ENCODE data around the gene PDLIM4. TPM values are rescaled to one million over a fixed set of nuclear protein-coding genes. Genes with fewer than 3 reads are reported as not detected.

PDLIM4 gene
- total RNA-seq, 6 experiments from 2014 or later = 2.5 to 26.4 (median 23.7) TPM

GRCh38 chr5:132233081-132233480 lies 24.4 kb upstream of the PDLIM4 start:
- peaks cover 4% of the 10 kb centered on the region for H3K27me3 Mint-ChIP-seq (ENCODE audit: insufficient read depth)
- peaks cover 11% of the 10 kb centered on the region; the same call in 1 of the 2 replicates for H3K4me1 Mint-ChIP-seq (ENCODE audit: low read depth)
- no peak for TF ChIP-seq CTCF (IDR thresholded peaks at IDR 0.05)
- H3K27ac Mint-ChIP-seq = no peak overlapping the region
- no peaks in the 10 kb centered on the region for H3K9me3 Mint-ChIP-seq
- no peaks in the 10 kb centered on the region for H3K36me3 Mint-ChIP-seq (ENCODE audit: low read depth)
- no peak overlapping the region for H3K4me3 Mint-ChIP-seq
- DNase-seq = no peak

GRCh38 chr5:132233811-132234683 lies 23.4 kb upstream of the PDLIM4 start:
- no peak for DNase-seq
- no peak for TF ChIP-seq CTCF (IDR thresholded peaks at IDR 0.05)
- Mint-ChIP-seq H3K4me3 (no peak overlapping the region), H3K9me3 (no peaks in the 10 kb centered on the region), H3K27ac (no peak overlapping the region), H3K4me1 (ENCODE audit: low read depth) (peaks cover 15% of the 10 kb centered on the region; the same call in 1 of the 2 replicates), H3K36me3 (ENCODE audit: low read depth) (no peaks in the 10 kb centered on the region), H3K27me3 (ENCODE audit: insufficient read depth) (peaks cover 4% of the 10 kb centered on the region)

GRCh38 chr5:132234684-132235062 lies 22.8 kb upstream of the PDLIM4 start:
- no peak for TF ChIP-seq CTCF (IDR thresholded peaks at IDR 0.05)
- Mint-ChIP-seq H3K27me3 (ENCODE audit: insufficient read depth) (peaks cover 4% of the 10 kb centered on the region), H3K36me3 (ENCODE audit: low read depth) (no peaks in the 10 kb centered on the region), H3K4me3 (no peak overlapping the region), H3K27ac (no peak overlapping the region), H3K4me1 (ENCODE audit: low read depth) (peaks cover 15% of the 10 kb centered on the region; the same call in 1 of the 2 replicates), H3K9me3 (no peaks in the 10 kb centered on the region)
- DNase-seq = no peak

- H3K4me3 Mint-ChIP-seq = no peak overlapping the region
Observed at GRCh38 chr5:132235340-132235739, 22.2 kb upstream of the PDLIM4 start.

GRCh38 chr5:132237141-132237540 lies 20.4 kb upstream of the PDLIM4 start:
- Mint-ChIP-seq H3K4me1 (ENCODE audit: low read depth) (peaks cover 15% of the 10 kb centered on the region; the same call in 1 of the 2 replicates), H3K4me3 (no peak overlapping the region), H3K9me3 (no peaks in the 10 kb centered on the region), H3K27me3 (ENCODE audit: insufficient read depth) (peaks cover 6% of the 10 kb centered on the region; the same call in 1 of the 2 replicates), H3K27ac (peak overlapping the region; percentile 6; the same call in 1 of the 2 replicates), H3K36me3 (ENCODE audit: low read depth) (no peaks in the 10 kb centered on the region)
- TF ChIP-seq CTCF (IDR thresholded peaks at IDR 0.05) = peak; percentile 45; the same call in 1 of the 2 replicates
- no peak for DNase-seq

More at GRCh38 chr5:132235340-132235739, 22.2 kb upstream of the PDLIM4 start:
- Mint-ChIP-seq H3K9me3 (no peaks in the 10 kb centered on the region), H3K36me3 (ENCODE audit: low read depth) (no peaks in the 10 kb centered on the region), H3K4me1 (ENCODE audit: low read depth) (peaks cover 15% of the 10 kb centered on the region; the same call in 1 of the 2 replicates), H3K27me3 (ENCODE audit: insufficient read depth) (peaks cover 5% of the 10 kb centered on the region), H3K27ac (no peak overlapping the region)
- no peak for TF ChIP-seq CTCF (IDR thresholded peaks at IDR 0.05)
- DNase-seq = no peak

Measured in HFFc6 (cell line).